Skeletal muscle tissue (tissue), 4 donors: ENCODE measurements around the gene TTC38. TPM values are rescaled to one million over a fixed set of nuclear protein-coding genes. Genes with fewer than 3 reads are reported as not detected.
"Not testable (repeated sequence)": the region's sequence is repeated elsewhere in the genome, so short reads cannot be mapped to it uniquely, and the experiment has no call there.

Experiments
- H3K27ac ChIP-seq: one replicate; pipeline ENCODE4 v1.7.0; 2013; ENCODE audit warnings: mild to moderate bottlenecking, low read depth, low read length, inconsistent platforms
- H3K27me3 ChIP-seq, 3 donors: one replicate each; pipeline ENCODE4 v1.7.0; 2013; ENCODE audit warnings: low read length in 3 of 3; ENCODE audit not compliant: control insufficient read depth in 3 of 3, insufficient read depth in 3 of 3
- H3K36me3 ChIP-seq, 3 donors: one replicate each; pipeline ENCODE4 v1.7.0; 2013; ENCODE audit warnings: low read length in 3 of 3; ENCODE audit not compliant: control insufficient read depth in 3 of 3, insufficient read depth in 3 of 3
- H3K4me1 ChIP-seq, 3 donors: one replicate each; pipeline ENCODE4 v1.7.0; 2013; ENCODE audit warnings: low read length in 3 of 3, mild to moderate bottlenecking in 3 of 3; ENCODE audit not compliant: control insufficient read depth in 3 of 3, insufficient read depth in 3 of 3
- H3K4me3 ChIP-seq, 3 donors: one replicate each; pipeline ENCODE4 v1.7.0; 2013; ENCODE audit warnings: low read length in 3 of 3
- H3K9ac ChIP-seq, 3 donors: one replicate each; pipeline ENCODE4 v1.7.0; 2013; ENCODE audit warnings: low read length in 3 of 3, mild to moderate bottlenecking in 3 of 3, moderate library complexity in 2 of 3, low read depth in 1 of 3
- H3K9me3 ChIP-seq, 3 donors: one replicate each; pipeline ENCODE4 v1.7.0; 2013; ENCODE audit warnings: low read length in 3 of 3; ENCODE audit not compliant: control insufficient read depth in 3 of 3
- total RNA-seq: library from RNA; depleted of rRNA; stranded (reverse); fragments of >200 nt; gene quantifications from one replicate; pipeline ENCODE4 v1.2.3, GENCODE V29; 2014
- donor health status: Osteomylitis.

Gene TTC38
- total RNA-seq, 1 donor from 2014 or later: 18.3 TPM

DNA sequence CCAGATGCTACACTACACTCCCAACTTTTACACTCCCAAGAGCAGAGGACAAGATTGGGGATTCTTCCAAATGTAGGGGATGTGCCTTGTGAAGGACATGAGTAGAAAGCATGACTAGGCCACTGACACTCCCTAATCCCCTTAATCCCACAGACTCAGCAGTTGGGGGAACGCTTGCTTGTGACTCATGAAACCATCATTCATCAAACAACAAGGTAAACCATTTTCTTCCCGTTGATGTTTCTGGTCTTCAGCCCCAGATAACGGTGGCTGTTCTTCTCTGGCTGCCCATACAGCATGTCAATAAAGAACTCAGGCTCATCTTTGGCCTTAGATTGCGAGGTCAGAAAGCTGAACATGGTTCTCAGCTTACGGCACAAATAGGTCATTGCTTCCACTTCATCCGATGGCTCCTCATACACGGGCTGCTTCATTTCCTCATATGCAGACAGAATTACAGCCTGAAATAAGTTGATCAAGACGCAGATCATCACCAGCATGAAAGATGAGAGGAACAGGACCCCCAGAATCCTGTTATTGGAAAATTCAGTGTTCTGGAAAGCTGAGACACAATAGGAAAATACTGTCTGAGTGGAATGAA is 11.3 kb upstream of the TTC38 start:
- no peak overlapping the region for H3K9ac ChIP-seq
- H3K4me1 ChIP-seq: peaks cover 2 to 12% (median 12%) of the 10 kb centered on the region in 3 donors
- H3K27me3 ChIP-seq: no peaks in the 10 kb centered on the region
- H3K27ac ChIP-seq: no peak overlapping the region
- H3K36me3 ChIP-seq: no peaks in the 10 kb centered on the region
- H3K9me3 ChIP-seq: no peaks in the 10 kb centered on the region
- H3K4me3 ChIP-seq: no peak overlapping the region

DNA sequence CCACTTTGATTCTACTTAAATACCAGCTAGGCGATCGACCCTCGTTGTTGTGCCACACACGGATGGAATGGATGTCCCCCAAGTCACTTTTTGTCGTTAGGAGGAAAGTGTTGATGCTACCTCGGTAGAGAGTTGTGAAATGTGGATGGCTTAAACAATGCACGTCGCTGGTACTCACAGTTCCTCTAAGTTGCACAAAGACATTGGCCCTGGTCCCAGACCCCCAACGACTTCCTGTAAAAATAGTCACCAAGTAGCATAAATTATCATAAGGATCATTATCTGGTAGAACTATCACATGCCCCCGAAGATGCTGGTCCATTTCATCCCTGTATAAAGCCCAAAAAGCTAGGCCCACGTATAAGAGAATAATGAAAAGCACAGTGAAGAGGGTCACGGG is 8.4 kb upstream of the TTC38 start:
- H3K27ac ChIP-seq: no peak overlapping the region
- H3K4me3 ChIP-seq: no peak overlapping the region
- H3K36me3 ChIP-seq: no peaks in the 10 kb centered on the region
- H3K9ac ChIP-seq: no peak overlapping the region
- H3K4me1 ChIP-seq: peaks cover 0 to 12% (median 12%) of the 10 kb centered on the region in 3 donors
- peaks cover 4 to 7% (median 7%) of the 10 kb centered on the region in 3 donors for H3K27me3 ChIP-seq
- no peaks in the 10 kb centered on the region for H3K9me3 ChIP-seq

DNA sequence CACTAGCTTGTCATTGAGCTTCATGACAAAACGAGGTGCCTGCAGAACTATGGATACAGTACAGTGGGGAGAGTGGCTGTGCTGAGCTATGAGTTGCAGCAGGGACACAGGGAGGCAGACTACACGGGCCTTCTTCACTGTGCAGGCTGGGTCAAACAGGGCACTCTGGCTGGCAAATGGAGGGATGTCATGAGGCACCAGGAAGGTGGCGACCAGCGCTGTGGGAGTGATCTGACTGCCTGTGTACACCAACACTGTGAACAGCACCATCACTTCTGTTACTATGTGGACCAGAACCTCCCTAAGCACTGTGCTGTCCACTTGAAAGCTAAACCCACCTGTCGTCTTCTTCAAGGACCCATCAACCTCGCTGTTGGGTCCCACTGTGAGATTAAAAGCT is 7.8 kb upstream of the TTC38 start:
- Histone ChIP-seq H3K4me3 (no peak overlapping the region), H3K4me1 (peaks cover 0 to 12% (median 12%) of the 10 kb centered on the region in 3 donors), H3K36me3 (no peaks in the 10 kb centered on the region), H3K9ac (no peak overlapping the region), H3K9me3 (no peaks in the 10 kb centered on the region), H3K27me3 (peaks cover 4 to 7% (median 7%) of the 10 kb centered on the region in 3 donors), H3K27ac (no peak overlapping the region)

DNA sequence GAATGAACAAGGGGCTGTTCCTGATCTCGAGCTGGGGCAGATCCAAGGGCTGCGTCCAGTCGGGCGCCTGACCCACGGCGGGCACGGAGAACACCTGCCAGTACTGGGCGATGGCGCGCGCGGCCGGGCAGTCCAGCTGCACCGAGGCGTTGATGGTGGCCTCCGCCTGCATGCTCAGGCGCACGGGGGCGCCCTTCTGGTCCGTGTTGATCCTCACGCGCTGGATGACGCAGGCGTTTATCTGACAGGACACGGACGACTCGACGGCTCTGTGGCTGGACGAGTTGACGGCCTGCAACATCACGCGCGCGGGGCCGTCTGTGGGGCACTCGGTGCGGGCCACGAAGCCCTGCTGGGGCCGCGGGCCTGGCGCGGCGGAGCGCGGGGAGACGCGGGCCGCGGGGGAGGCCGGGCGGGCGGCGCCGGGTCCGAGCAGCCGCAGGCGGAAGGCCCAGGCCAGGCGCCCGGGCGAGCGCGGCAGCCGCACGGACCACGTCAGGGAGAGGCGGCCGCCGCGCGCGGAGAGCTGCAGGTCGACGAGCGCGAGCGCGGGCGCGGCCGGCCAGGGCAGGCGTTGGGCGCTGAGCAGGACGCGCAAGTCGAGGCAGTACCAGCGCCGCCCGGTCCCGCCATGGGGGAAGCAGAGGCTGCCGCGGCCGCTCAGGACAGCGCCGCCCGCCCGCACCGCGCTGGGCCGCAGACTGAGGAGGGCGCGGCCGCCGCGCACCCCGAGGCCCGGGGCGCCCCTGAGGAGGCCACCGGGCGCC is 5.2 kb upstream of the TTC38 start:
- H3K36me3 ChIP-seq: no peaks in the 10 kb centered on the region
- H3K27me3 ChIP-seq: peaks cover 4 to 7% (median 7%) of the 10 kb centered on the region in 3 donors
- peak overlapping the region in 1 of 3 donors; percentile 50 for H3K9ac ChIP-seq
- H3K4me3 ChIP-seq: peak overlapping the region in 1 of 3 donors; percentile 30
- H3K9me3 ChIP-seq: no peaks in the 10 kb centered on the region
- H3K4me1 ChIP-seq: peaks cover 5 to 10% (median 9%) of the 10 kb centered on the region in 3 donors
- H3K27ac ChIP-seq: no peak overlapping the region

DNA sequence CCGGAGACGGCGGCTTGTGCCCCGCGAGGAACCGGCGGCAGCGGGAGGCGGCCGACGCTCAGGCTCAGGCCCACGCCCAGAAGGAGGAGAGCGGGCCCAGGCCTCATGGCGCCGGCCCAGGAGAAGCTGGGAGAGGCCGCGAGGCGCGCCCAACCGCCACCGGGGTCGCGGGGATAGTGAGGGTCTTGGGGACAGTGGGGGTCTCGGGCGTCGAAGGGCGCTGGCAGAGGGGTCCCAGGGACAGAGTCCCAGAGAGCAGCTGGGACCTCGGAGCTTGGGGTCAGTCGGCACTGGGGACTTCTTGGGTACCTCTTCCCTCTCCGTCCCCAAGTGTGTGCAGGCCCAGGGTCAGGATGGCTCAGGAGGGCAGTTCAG is 4.6 kb upstream of the TTC38 start, which contains the start of gene PKDREJ:
TSS of gene PKDREJ (minus strand) at position 128 of the 375 bp plus-strand sequence. CDS start at position 107, 21 bp downstream.
- Histone ChIP-seq H3K27ac (no peak within 1 kb of the TSS), H3K4me3 (peak within 1 kb of the TSS in 1 of 3 donors; percentile 30), H3K36me3 (no peaks in the 10 kb centered on the region), H3K27me3 (peaks cover 4 to 7% (median 7%) of the 10 kb centered on the region in 3 donors), H3K4me1 (peaks cover 7 to 12% (median 11%) of the 10 kb centered on the region in 3 donors), H3K9ac (peak within 1 kb of the TSS in 1 of 3 donors; percentile 50), H3K9me3 (no peaks in the 10 kb centered on the region)

DNA sequence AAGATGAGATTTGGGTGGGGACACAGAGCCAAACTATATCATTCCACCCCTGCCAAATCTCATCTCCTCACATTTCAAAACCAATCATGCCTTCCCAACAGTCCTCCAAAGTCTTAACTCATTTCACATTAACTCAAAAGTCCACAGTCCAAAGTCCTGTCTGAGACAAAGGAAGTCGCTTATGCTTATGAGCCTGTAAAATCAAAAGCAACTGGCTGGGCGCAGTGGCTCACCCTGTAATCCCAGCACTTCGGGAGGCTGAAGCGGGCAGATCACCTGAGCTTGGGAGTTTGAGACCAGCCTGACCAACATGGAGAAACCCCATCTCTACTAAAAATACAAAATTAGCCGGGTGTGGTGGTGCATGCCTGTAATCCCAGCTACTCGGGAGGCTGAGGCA is 3.3 kb upstream of the TTC38 start:
- not testable (repeated sequence) for H3K36me3 ChIP-seq, H3K27ac ChIP-seq, H3K9me3 ChIP-seq, H3K27me3 ChIP-seq, H3K4me3 ChIP-seq, H3K9ac ChIP-seq
- peaks cover 17 to 23% (median 17%) of the 10 kb centered on the region in 3 donors for H3K4me1 ChIP-seq

DNA sequence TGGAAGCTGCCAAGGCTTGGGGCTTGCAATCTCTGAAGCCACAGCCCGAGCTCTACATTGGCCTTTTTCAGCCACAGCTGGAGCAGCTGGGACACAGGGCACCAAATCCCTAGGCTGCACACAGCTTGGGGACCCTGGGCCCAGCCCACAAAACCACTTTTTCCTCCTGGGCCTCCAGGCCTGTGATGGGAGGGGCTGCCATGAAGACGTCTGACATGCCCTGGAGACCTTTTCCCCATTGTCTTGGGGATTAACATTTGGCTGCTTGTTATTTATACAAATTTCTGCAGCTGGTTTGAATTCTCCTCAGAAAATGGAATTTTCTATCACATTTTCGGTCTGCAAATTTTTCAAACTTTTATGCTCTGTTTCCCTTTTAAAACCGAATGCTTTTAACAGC is 2.2 kb upstream of the TTC38 start:
- H3K36me3 ChIP-seq, H3K9ac ChIP-seq, H3K27ac ChIP-seq, H3K4me3 ChIP-seq, H3K9me3 ChIP-seq, H3K27me3 ChIP-seq: not testable (repeated sequence)
- H3K4me1 ChIP-seq: peaks cover 18 to 25% (median 20%) of the 10 kb centered on the region in 3 donors

DNA sequence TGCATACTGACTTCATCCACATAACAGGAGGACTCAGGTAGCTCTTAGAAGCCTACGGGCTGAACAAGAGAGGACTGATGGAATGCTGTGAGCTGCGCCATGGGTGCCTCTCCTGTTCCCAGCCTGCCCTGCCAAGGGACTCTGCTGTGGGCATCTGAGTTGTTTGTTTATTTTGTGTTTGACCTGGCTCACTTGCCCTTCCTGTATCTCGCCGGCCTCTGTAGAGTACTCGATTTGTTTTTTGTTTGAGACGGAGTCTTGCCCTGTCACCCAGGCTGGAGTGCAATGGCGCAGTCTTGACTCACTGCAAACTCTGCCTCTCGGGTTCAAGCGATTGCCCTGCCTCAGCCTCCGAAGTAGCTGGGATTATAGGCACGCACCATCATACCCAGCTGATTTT is 1.8 kb downstream of the TTC38 start:
- Histone ChIP-seq H3K36me3 (peaks cover 26% of the 10 kb centered on the region in 3 donors), H3K9me3 (no peaks in the 10 kb centered on the region), H3K9ac (peak overlapping the region in 1 of 3 donors; percentile 57), H3K4me3 (no peak overlapping the region), H3K27ac (no peak overlapping the region), H3K27me3 (no peaks in the 10 kb centered on the region), H3K4me1 (peaks cover 18 to 25% (median 20%) of the 10 kb centered on the region in 3 donors)

DNA sequence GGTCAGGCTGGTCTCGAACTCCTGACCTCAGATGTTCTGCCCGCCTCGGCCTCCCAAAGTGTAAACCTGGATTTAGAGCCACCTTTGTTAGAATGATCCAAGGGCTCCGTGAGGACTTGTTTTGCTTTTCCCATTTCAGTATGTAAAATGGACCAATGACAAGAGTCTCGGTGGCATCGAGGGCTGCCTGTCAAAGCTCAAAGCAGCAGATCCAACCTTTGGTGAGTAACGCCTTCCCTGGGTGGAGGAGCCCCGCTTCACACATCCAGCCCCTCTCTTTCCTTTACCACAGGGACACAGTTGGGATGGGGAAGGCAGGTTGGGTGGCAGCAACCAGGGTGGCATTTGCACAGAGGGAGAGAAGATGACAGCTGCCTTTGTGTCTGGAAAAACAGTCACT is 4.4 kb downstream of the TTC38 start:
- Histone ChIP-seq H3K4me1 (peaks cover 11 to 20% (median 14%) of the 10 kb centered on the region in 3 donors), H3K36me3 (peaks cover 44 to 47% (median 45%) of the 10 kb centered on the region in 3 donors), H3K27ac (no peak overlapping the region), H3K27me3 (no peaks in the 10 kb centered on the region), H3K9me3 (no peaks in the 10 kb centered on the region), H3K9ac (no peak overlapping the region), H3K4me3 (no peak overlapping the region)
